HG03342 (cell line): ENCODE measurements around the gene KIF16B.
A peak's percentile ranks its signal among the peaks of the same experiment; 100 is the strongest.

Experiments used
- ATAC-seq: cut with Tn5 transposase; IDR thresholded peaks from one replicate; pipeline ENCODE4 v1.9.1; 2021; ENCODE audit warnings: mild to moderate bottlenecking, moderate library complexity; ENCODE audit not compliant: unreplicated experiment

The KIF16B gene

DNA sequence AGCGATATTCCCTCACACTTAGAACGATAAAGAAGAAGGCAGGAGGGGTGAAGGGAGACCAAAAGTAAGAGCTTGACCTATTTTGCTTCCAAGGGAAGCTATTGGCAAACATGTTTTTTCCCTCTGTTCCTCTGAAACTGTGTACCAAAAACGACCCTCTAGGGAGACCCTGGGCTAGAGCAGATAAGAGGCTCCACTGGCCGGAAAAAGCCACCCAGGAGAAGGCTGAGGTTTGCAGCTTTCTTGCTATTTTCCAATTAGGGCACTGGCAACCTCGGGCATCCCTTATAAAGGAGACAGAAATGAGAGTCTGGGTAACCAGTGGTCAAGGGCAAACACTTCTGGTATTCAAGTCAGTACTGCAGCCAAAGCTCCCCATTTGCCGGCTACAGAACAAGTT lies 168.0 kb downstream of the KIF16B start:
- no peak for ATAC-seq

DNA sequence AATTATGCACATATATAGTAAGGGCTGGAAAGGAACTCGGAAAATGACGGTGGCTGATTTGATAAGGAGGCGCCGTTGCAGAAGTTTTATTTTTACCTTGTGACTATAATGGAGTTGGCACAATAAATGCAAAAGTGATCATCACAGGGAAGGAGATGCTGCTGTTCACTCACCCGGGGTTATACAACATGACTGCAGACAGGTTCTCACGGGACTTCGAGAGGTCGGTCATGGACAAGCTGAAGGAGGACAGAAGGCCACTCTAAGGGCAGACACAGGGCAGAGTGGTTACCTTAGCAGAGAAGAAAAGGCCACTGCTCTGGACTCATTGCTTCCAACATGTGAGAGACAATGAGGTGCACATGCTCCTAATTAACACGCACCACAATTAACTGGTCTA lies 168.6 kb downstream of the KIF16B start:
- ATAC-seq, result no peak

DNA sequence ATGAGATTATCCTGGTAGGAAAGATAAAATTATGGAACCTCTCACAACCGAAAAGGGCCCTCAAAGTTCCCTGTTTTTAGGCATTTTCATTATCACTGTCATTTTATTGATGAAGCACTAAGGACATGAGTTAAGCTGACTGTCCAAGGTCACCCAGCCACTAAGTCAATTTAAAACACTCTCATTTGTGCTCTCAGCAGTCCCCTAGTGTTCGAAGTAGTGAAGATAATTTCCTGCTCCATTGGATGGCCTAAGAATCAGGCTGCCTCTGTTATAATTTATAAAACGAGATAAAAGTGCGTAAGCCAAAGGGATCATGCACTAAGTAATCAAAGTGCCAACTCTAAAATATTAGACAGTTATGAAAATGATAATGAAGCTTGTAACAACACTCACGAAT lies 169.1 kb downstream of the KIF16B start:
- ATAC-seq, result no peak

DNA sequence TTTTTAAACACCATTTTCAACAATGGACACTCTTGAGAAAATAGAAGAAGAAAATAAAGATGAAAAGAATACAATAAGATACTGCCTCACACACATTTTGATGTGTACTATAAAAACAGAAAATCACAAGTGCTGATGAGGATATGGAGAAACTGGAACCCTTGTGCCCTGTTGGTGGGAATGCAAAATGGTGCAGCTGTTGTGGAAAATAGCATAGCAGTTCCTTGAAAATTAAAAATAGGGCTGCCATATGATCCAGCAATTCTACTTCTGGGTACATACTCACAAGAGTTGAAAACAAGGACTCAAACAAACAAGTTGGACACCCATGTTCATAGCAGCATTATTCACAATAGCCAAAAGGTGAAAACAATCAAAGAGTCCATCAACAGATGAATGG lies 173.0 kb downstream of the KIF16B start:
- no peak for ATAC-seq

DNA sequence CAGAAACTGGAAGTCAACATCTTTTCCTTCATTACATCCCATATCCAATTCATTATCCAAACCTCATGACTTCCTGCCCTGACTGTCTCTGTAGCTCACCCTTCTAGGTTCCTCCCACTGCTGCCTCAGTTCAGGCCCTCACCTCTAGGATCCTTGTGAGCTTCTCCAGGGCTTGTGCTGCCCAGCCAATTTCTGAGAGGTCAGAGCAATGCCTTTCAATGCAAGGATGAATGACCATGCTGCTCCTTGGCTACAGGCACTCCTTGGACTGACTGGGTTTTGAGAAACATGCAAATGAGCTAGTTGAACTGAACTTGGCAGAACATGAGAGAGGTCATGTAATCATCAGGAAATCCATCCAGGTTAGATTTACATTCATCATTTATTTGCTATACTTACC lies 173.4 kb downstream of the KIF16B start:
- ATAC-seq, result no peak

DNA sequence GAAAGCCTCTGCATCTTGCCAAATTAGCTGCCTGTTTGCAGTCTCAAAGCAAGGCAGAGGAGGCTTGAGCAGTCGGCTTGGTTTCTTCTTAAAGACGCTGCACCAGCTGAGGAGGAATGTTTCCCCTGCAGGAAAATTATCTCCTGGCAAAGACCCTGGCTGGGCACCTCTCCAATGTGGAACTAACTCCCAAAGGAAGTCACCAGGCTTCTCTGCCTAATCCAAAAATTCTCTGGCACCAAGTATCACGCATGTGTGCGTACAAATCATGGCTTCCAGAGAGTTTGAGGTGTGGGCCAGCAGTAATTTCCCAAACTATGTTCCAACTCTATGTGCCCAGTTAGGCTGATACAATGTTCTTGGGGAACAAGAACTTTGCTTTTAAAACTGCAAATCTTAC lies 176.2 kb downstream of the KIF16B start:
- ATAC-seq, result no peak

DNA sequence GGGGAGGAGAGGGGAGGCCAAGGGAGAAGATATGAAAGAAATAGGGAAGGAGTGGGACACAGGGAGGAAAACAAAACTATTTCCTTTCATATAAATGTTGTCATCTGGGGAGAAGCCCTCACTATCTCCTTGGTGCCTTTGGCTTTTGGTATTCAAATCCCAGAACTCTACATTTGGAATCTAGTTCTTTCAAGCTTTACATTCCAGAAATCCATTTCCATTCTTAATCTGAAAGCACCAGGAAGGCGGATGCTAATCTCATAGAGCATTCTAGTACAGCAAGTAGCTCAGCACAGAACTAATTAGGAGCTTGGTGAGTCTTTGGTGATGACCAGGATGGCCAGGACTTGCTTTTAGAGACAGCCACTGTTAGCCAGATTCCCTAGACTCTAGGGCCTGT lies 177.9 kb downstream of the KIF16B start:
- no peak for ATAC-seq

DNA sequence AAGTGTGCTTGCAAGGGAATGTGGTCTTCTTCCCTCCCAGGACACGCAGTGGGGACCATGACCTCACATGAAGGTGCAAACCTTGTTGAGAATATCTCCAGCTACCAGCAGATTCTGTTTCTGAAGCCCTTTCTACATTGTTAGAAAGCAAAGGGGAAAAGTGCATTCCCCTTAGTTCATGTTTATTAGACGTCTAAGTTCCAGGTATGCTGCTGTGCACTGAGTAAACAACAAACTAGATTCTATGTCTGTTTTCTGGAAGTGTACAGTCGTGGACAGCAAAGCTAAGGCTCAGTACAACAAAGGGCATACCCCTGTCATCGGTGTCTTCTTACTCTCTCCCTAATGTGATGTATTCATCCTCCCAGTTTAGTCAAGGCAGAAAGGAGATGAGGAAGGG lies 178.5 kb downstream of the KIF16B start:
- no peak for ATAC-seq

DNA sequence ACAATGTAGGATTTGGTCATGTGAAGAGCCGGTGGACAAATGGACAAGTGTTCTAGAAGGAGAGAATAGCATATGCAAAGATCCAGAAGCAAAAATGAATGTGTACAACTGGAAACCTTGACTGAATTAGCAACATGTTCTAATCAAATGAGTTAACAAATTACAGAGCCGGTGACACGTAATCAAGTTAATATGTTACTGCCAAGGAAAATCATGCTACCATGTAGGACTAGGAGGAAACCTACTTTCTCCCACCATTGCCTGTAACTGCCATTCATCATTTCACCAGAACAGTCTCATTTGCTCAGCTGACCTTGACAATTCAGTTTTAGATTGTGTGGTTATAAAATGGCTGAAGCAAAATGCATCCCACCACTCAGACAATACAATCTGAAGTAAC lies 179.4 kb downstream of the KIF16B start:
- ATAC-seq, result no peak

DNA sequence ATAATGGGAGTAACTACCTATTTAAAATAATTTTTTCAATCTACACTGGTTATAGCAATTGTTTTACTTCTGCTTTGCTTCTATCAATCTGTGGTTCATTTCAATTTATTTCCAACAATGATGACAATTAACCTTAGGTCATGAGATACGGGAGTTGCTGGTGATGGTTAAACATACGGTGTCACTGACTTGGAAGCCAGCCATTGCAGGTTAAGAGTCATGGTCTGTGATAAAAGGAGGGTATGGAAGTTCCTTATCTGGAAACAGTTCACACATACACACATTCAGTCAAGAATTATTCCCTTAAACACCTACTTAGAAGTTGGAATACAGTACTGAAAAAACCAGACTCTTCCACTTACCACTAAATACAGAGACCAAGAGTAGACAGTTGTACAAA lies 180.0 kb downstream of the KIF16B start:
- ATAC-seq, result no peak

DNA sequence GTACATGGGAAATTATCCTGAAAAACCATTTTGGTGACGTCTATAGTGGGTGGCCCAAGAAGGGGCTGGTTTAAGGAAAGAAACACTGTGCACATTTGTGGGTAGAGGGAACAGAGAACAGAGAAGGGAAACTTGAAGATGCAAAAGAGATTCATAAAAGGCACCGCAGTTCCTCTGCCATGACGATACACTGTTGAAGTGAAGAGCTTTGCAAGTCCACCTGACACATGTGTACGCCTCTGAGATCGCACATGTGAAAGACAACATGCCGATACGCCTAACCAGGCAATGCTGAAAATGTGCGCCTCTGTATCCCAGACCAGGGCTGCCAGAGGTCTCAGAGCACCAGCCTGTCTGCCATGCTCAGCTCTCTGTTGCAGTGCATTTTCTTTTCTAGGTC lies 180.9 kb downstream of the KIF16B start:
- ATAC-seq, result peak; percentile 97

DNA sequence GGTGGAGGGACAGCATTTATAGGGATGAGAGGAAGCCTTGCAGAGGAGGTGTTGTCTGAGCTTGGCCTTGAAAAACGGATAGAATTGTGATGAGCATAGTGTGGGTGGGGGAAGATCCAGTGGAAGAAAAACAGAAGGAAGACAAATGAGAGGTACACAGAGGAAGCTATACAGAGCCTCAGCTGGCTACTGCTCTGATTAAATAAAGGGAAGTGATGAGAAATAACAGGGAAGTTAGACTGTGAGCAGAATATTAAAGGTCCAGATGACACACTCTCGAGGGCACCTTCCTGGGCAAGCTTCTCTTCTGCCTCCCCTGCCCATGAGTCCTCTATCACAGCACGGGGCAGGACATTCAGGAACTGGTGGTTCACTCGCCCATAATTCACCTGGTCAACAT lies 182.3 kb downstream of the KIF16B start:
- no peak for ATAC-seq

DNA sequence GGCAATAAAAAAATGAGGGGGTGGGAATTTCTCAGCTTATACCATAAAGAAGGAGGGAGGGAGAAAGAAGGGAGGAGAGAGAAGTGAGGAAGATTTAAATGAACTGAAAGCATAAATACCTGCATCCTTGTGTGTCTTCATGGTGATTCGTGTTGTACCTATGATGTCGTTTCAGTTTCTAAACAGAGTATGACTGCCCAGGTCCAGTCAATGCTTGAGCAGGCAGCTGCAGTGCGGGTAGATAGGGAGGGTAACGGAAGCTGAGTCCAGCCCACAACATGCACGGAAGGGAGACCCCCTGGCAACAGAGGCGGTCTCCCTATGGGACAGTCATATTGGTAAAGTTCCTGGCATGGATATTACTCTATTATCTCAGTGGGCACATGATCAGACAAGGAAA lies 184.5 kb downstream of the KIF16B start:
- no peak for ATAC-seq

DNA sequence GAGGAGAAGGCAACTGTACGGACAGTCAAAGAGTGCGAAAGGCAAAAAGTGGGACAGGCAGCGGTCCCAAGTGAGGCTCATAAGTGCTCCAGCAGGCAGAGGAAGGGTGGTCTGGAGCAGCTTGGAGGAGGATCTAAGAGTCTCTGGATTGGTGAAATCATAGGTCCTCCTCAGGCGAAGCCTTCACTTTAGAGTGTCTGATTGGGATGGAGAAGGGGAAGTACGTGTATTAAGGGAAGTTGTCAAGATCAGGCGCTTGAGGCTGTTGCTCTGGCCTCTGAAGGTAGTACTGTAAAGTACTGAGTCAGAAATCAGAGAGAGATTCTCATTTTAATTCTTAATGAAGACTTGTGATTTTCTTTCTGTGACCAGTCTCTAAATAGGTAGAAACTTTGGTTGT lies 185.6 kb downstream of the KIF16B start:
- no peak for ATAC-seq

DNA sequence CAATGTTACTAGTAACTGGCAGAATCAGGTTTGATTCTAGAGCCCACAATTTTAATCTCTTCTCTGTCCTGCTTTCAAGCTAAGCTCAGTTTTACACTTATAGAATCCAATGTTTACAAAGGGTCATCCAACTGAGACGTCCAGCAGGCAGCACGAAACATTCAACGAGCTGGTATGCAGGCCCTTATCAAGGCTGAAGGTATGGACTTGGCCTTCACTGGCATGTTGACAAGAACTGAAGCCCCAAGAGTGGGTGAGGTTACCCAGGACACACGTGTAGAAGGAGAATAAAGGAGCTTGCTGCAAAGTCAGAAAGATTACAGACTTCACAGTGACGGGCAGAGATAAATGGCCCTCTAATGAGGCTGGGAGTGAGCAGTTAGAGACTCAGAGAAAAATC lies 187.4 kb downstream of the KIF16B start:
- ATAC-seq, result no peak

DNA sequence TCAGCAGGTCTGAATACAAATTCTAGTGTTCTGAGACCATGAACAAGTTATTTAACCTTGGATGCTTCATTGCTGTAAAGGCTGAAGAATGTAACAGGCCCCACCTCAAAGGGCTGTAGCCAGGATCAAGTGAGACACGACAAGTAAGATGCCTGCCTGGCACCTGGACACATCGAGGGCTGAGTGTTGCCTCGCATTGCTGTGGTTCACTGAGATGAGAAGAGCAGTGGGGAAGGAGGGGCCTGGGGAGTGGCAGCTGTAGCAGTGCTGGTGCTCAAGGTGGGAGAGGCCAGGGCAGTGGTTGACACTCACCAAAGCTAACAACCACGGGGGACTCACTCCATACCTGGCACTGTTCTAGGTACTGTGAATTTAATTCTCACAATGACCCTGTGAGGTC lies 187.8 kb downstream of the KIF16B start:
- no peak for ATAC-seq

DNA sequence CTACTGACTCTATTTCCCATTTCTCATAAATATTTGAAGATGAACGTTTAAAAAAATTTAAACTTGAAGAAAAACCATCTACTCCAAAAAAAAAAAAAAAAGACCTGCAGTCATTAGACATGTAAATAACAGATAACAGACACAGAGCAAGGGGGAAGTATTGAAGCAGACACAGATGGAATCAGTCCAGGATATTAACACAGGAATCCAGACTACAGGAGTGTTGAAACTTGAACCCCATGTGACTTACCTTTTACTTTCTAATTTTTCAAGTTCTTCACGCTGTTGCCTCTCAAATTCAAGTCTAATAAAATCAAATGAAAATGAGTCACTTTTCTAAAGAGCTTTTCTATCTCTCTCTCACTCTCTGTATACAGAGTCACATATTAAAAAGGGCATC lies 191.8 kb downstream of the KIF16B start:
- ATAC-seq, result no peak

DNA sequence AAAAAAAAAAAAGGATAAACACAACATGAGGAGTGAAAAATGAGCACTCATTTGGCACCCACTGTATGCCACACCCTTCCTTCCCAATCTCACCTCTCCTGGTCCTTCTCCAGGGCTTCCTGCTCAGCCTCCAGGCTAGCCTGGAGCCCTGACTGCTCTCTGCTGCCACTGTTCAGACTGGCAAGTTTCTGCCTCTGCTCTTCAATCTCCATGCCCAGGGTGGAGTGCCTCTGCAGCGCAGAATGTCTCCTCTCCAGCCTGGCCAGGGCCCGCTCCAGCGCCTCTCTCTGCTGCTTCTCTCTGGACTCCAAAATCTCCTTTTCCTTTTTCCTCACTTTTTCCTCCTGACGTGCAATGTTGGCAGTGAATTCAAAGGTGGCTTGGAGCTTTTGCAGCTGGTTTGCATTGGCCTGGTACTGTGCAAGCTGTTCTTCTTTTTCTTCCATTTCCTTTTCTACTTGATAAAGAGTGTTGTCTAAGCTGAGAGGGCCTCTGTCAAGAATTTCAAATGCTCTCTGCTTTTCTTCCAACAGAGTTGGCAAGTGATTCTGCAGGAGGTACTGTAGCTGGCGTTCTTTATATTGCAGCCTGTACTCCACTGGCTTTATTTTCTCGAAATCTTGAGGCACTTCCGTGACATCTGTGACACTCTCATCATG lies 194.4 kb downstream of the KIF16B start:
- ATAC-seq, result no peak

DNA sequence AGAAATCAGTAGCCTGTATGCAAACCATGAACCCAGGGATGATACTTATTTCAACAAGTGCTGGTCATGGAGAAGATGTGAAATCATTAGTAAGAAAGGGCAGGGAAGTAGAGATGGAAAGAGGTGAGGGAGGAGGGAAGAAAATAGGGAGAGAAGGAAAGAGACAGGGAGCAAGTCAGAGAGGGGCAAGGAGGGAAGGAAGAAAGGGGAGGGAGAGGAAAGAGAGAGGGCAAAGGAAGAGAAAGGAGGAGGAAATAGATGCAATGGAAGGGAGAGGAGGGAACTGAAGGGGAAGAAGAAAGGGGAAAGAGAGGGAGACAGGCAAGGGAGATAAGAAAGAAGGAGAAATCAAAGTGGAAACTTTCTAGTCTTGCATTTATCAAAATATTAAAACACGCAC lies 195.1 kb downstream of the KIF16B start:
- ATAC-seq, result no peak

DNA sequence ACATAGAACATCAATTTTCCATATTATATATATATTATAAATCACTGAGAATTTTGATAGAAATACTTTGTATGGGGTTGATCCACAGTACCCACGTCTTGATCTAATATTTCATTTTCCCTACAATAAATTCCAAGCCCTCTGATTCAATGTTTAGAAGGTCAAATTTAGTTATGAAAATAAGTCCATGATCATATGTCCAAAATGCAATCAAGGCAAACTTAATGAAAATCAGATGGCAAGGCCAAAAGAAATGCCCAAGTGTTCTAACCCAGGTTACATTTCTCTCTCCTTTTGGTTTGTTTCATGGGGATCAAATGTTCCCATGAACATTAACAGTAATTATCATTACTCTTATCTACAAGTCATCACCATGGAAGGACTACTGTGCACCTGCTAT lies 203.8 kb downstream of the KIF16B start:
- ATAC-seq, result no peak

DNA sequence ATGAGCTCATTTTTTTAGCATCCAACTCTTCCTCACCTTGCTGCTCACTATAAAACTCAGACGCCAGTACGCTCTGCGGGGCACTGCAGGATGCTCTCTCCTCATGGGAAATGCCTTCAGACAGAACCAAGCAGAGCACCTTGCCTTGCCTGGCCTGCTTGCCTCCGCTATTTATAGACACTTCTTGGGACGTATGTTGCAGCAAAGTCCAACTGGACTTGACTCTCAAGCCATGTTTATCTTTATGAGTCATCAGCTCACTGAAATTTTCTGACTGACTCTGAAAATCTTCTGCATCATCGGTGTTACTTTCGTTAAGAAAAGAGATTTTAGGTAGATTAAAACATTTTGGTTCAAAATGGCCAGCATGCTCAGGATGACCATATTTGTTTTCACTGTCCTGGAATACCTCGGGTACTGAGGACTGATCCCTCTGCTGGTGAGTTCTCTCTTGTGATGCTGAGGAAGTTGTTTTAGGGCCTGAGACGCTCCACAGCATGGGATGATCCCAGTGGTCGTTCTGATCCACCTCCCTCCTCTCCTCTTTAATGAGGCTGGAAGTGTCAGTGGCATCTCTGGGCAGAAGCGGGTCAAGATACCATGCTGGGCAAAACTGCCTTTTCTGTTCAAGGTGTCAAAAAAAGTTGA lies 204.5 kb downstream of the KIF16B start:
- ATAC-seq, result no peak

DNA sequence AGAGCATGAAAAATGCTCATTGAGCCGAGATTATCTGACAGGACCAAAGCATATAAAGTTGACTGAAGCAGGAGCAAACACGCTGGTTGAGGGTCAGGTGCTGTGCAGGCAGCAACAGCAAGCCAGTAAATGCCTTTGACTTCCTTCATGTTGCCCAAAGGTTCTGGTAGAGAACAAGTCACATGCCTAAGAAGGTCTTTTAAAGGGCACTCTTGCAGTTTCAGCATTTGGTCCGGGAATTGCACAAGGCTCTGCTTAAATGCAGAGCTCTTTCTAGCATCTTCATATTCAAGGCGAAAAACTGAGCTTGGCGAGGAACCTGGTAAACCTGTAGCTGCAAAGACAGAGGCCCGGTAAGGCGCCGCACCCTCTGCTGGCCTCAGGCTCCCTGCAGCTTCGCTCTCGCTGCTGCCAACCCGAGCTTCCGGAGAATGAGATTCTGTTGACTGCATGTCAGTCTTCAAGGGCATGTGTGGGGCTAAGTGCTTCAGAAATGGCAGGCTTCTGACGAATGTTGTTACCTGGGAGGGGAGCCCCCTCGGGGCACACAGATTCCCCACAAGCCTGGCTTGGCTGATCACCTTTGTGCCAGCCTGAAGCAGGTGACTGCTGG lies 205.2 kb downstream of the KIF16B start:
- no peak for ATAC-seq

DNA sequence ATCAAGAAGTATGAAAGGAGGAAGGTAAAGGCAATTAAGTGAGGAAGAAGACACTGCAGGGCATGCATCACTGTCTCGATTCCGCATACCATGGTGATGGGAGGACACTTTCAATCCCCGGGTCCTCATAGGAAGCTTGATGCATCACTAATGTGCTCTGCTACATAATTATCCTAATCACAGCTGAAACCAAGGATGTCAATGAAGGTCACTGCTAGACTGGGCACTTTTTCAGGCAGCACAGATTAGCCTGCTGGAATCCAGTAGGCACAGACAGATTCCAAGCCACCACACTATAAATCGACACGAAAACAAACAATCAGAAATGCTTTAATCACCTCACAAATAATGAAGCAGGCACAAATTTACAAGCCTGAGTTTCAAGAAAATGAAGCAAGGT lies 206.7 kb downstream of the KIF16B start:
- ATAC-seq, result no peak
